Ishikawa (cell line): ENCODE measurements around the gene CCDC102B.

Experiments used
- CEBPB ChIP-seq: IDR thresholded peaks from 2 replicates; pipeline ENCODE4 v1.6.1; 2012
- CREB1 ChIP-seq: IDR thresholded peaks from 2 replicates; pipeline ENCODE4 v1.6.1; 2012; ENCODE audit warnings: low read depth
- EGR1 ChIP-seq: IDR thresholded peaks from 2 replicates; pipeline ENCODE4 v1.6.1; 2012
- EP300 ChIP-seq: IDR thresholded peaks from 2 replicates; pipeline ENCODE4 v1.6.1; 2012; ENCODE audit warnings: borderline replicate concordance
- FOXM1 ChIP-seq: IDR thresholded peaks from 2 replicates; pipeline ENCODE4 v1.6.1; 2012; ENCODE audit warnings: low read depth, borderline replicate concordance
- NFIC ChIP-seq: IDR thresholded peaks from 2 replicates; pipeline ENCODE4 v1.6.1; 2012
- RAD21 ChIP-seq: IDR thresholded peaks from 2 replicates; pipeline ENCODE4 v1.6.1; 2012; ENCODE audit warnings: low read depth
- REST ChIP-seq: IDR thresholded peaks from 2 replicates; pipeline ENCODE4 v1.6.1; 2012; ENCODE audit warnings: low read depth, mild to moderate bottlenecking
- TAF1 ChIP-seq: IDR thresholded peaks from 2 replicates; pipeline ENCODE4 v1.6.1; 2012; ENCODE audit warnings: low read depth, mild to moderate bottlenecking
- TCF12 ChIP-seq: IDR thresholded peaks from 2 replicates; pipeline ENCODE4 v1.6.1; 2012; ENCODE audit warnings: low read depth
- TEAD4 ChIP-seq: IDR thresholded peaks from 2 replicates; pipeline ENCODE4 v1.6.1; 2012
- USF1 ChIP-seq: IDR thresholded peaks from 2 replicates; pipeline ENCODE4 v1.6.1; 2012
- YY1 ChIP-seq: IDR thresholded peaks from 2 replicates; pipeline ENCODE4 v1.6.1; 2012; ENCODE audit warnings: low read depth
- ZBTB7A ChIP-seq: IDR thresholded peaks from 2 replicates; pipeline ENCODE4 v1.6.1; 2012; ENCODE audit warnings: low read depth
- TF ChIP-seq, protein P1 (sequence below): IDR thresholded peaks from 2 replicates; pipeline ENCODE4 v1.6.1; 2012

CCDC102B gene

GRCh38 chr18:68833756-68834155, 35.9 kb downstream of the CCDC102B start:
- TF ChIP-seq USF1 (no peak), TEAD4 (no peak), TCF12 (no peak), NFIC (no peak), REST (no peak), CREB1 (no peak), TAF1 (no peak), CEBPB (no peak), YY1 (no peak), FOXM1 (no peak), EGR1 (no peak), RAD21 (no peak), EP300 (no peak), ZBTB7A (no peak)
- TF ChIP-seq, protein P1, sequence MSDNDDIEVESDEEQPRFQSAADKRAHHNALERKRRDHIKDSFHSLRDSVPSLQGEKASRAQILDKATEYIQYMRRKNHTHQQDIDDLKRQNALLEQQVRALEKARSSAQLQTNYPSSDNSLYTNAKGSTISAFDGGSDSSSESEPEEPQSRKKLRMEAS = no peak

DNA sequence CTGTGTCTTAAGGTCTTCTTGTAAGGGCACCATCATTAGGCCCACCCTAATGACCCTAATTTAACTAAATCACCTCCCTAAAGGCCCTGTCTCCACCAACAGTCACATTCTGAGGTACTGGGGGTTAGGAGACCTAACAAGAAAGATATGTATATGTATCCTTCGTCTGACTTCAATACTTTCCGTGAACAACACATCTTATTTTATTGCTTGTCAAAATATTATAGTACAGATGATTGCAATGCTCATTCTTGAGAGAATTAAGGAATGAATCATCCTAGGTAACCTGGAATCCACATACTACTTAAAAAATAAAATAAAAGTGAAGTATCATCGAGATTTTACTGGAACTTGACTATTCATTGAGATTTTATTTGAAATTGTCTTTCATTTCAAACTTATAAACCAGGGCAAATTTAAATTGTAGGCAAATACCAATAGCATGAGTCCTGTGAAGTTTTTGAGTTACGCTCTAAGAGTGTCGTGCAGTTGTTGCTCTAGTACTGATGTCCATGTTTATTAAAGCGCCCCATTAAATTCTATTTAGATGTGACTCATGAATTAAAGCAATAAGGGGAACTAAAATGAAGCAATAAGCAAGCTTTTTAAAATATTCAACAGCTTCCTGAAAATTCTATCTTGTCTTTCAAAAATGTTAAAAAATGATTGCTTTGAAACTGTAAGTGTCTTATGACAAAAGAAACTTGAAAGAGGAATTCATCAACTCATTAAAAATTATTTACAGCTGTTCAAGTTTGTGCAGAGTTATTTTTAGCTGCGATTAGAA, 40.0 kb downstream of the CCDC102B start:
- no peak for TF ChIP-seq TAF1
- TF ChIP-seq REST = no peak
- no peak for TF ChIP-seq ZBTB7A
- TF ChIP-seq EGR1 = no peak
- TF ChIP-seq CREB1 = no peak
- no peak for TF ChIP-seq FOXM1
- TF ChIP-seq CEBPB = no peak

GRCh38 chr18:68839701-68840100, 41.8 kb downstream of the CCDC102B start:
- TF ChIP-seq ZBTB7A = no peak
- no peak for TF ChIP-seq NFIC
- no peak for TF ChIP-seq TEAD4
- no peak for TF ChIP-seq CREB1
- TF ChIP-seq EP300 = no peak
- TF ChIP-seq RAD21 = no peak
- TF ChIP-seq USF1 = no peak
- no peak for TF ChIP-seq YY1

DNA sequence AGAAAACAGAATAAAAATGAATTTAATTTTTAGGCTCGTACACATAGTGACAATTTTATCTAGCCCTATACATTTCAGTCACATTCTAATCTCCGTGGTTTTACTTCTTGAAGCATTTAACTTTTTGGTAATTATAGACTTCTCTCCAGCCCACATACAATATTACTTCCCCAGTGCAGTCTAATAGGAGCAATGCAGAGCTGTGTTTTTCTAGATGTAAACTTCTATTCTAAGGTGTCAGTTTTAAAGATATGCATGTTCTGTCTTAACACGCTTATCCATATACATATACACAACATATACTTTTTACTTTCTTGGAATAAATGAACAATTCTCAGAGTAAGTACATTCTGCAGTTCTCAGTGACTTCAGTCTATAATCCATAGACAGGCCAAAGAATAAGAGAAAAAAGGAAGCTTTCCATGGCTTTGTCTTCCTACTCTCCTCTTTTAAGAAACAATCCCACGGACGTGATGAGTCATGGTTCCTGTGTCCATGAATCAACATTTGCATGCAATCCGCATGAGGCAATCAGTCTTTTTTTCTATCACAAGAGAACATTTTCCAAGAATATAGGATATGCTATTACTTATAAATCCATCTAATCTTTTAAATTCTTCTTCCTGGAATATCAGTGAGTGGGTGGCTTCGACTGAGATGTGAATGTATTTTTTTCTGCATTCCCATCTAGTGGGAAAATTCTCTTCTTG, 42.8 kb downstream of the CCDC102B start:
- TF ChIP-seq USF1 (no peak), EP300 (no peak), CEBPB (peak; percentile 43; the same call in 1 of the 2 replicates)

DNA sequence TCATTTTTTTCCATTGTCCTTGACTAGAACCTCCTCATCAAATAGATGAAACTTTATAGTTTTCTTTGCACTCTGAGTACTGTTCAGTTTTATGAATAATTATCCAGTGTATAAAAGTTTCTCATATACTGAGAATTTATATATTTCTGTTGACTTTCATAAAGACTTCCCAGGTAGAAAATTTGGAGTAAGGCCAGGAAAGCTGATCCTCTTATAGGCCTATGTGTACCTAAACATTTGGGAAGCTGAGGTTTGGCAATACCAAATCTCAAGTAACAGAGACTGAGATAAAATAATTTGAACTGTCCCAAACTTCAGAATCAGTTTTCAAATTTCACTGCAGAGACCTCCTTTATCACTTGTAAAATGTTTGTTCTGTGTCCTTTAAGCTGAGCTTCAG, 43.4 kb downstream of the CCDC102B start:
- TF ChIP-seq FOXM1 = no peak

DNA sequence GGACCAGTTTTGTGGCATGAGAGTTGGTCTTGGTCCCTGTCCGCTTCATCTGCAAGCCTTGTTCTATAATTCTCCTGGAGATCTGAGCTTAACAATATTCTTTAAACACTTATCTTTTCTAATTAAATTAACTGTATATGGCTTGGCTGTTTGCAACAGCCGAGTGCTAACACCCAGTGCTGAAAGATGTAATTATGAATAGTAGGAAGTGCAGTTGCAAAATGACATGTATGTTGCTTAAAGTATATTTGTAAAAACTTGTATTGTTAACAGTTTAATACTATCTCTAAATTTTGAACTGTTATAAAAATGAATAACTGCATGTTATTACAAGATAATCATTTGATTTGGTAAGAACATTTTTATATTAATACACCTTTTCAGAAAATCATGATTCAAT, 45.1 kb downstream of the CCDC102B start:
- TF ChIP-seq TEAD4 = no peak
- TF ChIP-seq REST = no peak
- TF ChIP-seq EGR1 = no peak
- TF ChIP-seq TAF1 = no peak
- TF ChIP-seq, protein P1 = no peak
- no peak for TF ChIP-seq FOXM1
- TF ChIP-seq ZBTB7A = no peak
- TF ChIP-seq CREB1 = no peak
- TF ChIP-seq TCF12 = no peak
- no peak for TF ChIP-seq NFIC
- no peak for TF ChIP-seq YY1
- no peak for TF ChIP-seq CEBPB
- no peak for TF ChIP-seq EP300
